HG02840 (cell line): ENCODE measurements around the gene DCBLD2.

Experiments used
- ATAC-seq: cut with Tn5 transposase; IDR thresholded peaks from one replicate; pipeline ENCODE4 v1.9.1; 2021; ENCODE audit warnings: mild to moderate bottlenecking, moderate library complexity, moderate number of reproducible peaks; ENCODE audit not compliant: unreplicated experiment, low FRiP score

The DCBLD2 gene

GRCh38 chr3:98800401-98800800 lies 101.1 kb downstream of the DCBLD2 start:
- ATAC-seq: no peak

GRCh38 chr3:98799479-98799878 lies 102.0 kb downstream of the DCBLD2 start:
- no peak for ATAC-seq

GRCh38 chr3:98798820-98799219 lies 102.7 kb downstream of the DCBLD2 start:
- no peak for ATAC-seq

GRCh38 chr3:98797905-98798304 lies 103.6 kb downstream of the DCBLD2 start:
- ATAC-seq: no peak

GRCh38 chr3:98796334-98796733 lies 105.2 kb downstream of the DCBLD2 start:
- no peak for ATAC-seq

- no peak for ATAC-seq
Measured at GRCh38 chr3:98793971-98794370, 107.5 kb downstream of the DCBLD2 start.

GRCh38 chr3:98791341-98792325 lies 109.9 kb downstream of the DCBLD2 start:
- ATAC-seq: no peak

- ATAC-seq: no peak
Measured at GRCh38 chr3:98788651-98789050, 112.8 kb downstream of the DCBLD2 start.

GRCh38 chr3:98787181-98787580 lies 114.3 kb downstream of the DCBLD2 start:
- ATAC-seq: no peak

GRCh38 chr3:98786364-98787006 lies 115.0 kb downstream of the DCBLD2 start:
- no peak for ATAC-seq

GRCh38 chr3:98784666-98785600 lies 116.6 kb downstream of the DCBLD2 start:
- no peak for ATAC-seq

- no peak for ATAC-seq
Measured at GRCh38 chr3:98784042-98784441, 117.5 kb downstream of the DCBLD2 start.

- ATAC-seq: no peak
Measured at GRCh38 chr3:98782824-98783500, 118.5 kb downstream of the DCBLD2 start.

GRCh38 chr3:98780343-98780742 lies 121.2 kb downstream of the DCBLD2 start:
- no peak for ATAC-seq

GRCh38 chr3:98779541-98780335 lies 121.8 kb downstream of the DCBLD2 start:
- no peak for ATAC-seq

GRCh38 chr3:98778852-98779413 lies 122.6 kb downstream of the DCBLD2 start:
- ATAC-seq: no peak

GRCh38 chr3:98778383-98778782 lies 123.1 kb downstream of the DCBLD2 start:
- ATAC-seq: no peak

GRCh38 chr3:98777801-98778220 lies 123.7 kb downstream of the DCBLD2 start:
- no peak for ATAC-seq

- ATAC-seq: no peak
Measured at GRCh38 chr3:98777286-98777685, 124.2 kb downstream of the DCBLD2 start.
